ENCODE results near the gene ARL5A. TPM values are rescaled to one million over a fixed set of nuclear protein-coding genes. Genes with fewer than 3 reads are reported as not detected.

Gene ARL5A
- total and polyA plus RNA-seq, 9 of the 15 experiments (the other 6 are each of a cell fraction or from before 2014, with no cell fraction given) = 16.3 to 117 (median 88.4) TPM

- Histone ChIP-seq H3K27ac (ENCODE audit: extremely low read depth, low read depth, low read length) (peak overlapping the region; percentile 83), H3K9me3 (replicated peaks; ENCODE audit: control insufficient read depth, insufficient read depth, low read depth, low read length) (no peaks in the 10 kb centered on the region), H2AFZ (ENCODE audit: low read depth, low read length) (peak overlapping the region; percentile 98), H3K4me2 (ENCODE audit: insufficient read depth, low read length) (peak overlapping the region; percentile 50), H3K27me3 (ENCODE audit: control insufficient read depth in 2 of 2, insufficient read depth in 2 of 2, low read length in 2 of 2) (no peaks in the 10 kb centered on the region), H3K4me3 (no peak overlapping the region), H3K9me1 (ENCODE audit: control insufficient read depth, insufficient read depth, low read length) (no peaks in the 10 kb centered on the region), H3K9ac (ENCODE audit: insufficient read depth in 1 of 2, low read depth in 2 of 2, low read length in 2 of 2) (peak overlapping the region; percentile 36 to 50; a peak in 3 of 4 replicates), H4K20me1 (replicated peaks; ENCODE audit: control insufficient read depth, insufficient read depth, low read length) (no peaks in the 10 kb centered on the region), H3K79me2 (ENCODE audit: control insufficient read depth, insufficient read depth, low read length) (no peaks in the 10 kb centered on the region), H3K4me1 (replicated peaks in 1 of 2; ENCODE audit: control insufficient read depth in 2 of 2, insufficient read depth in 2 of 2, low read length in 2 of 2) (peaks cover 13 to 54% of the 10 kb centered on the region in 2 experiments), H3K36me3 (ENCODE audit: control insufficient read depth, insufficient read depth, low read length) (no peaks in the 10 kb centered on the region; the same call in 2 of the 3 replicates)
- 42% methylated on average over 11 of the region's 11 CpGs for WGBS (ENCODE audit: insufficient coverage, low coverage, missing lambda C conversion rate)
- DNase-seq (ENCODE audit: extremely low read depth in 1 of 4, low spot score in 3 of 4) (peak; percentile 69 to 86 (median 78)), ATAC-seq (peak; percentile 77), FAIRE-seq (peak; percentile 80)
- in situ Hi-C loops (cut with MboI) = no loop called here
- intact Hi-C loops (cut with micrococcal nuclease) = no loop called here
- CTCF ChIA-PET (ENCODE audit: low intra/inter-chr PET ratio) = interaction anchor here (0.6 kb wide), 1 partner anchor 82 kb away, joined by 3 read pairs; no protein-coding TSS in a partner anchor
- BruUV-seq (replicated peaks) = no TSS peak
- POLR2A ChIA-PET = no interaction called here
- TF ChIP-seq BMI1 (IDR thresholded peaks at IDR 0.05; ENCODE audit: low read length) (no peak), CBX5 (IDR thresholded peaks at IDR 0.05; ENCODE audit: borderline replicate concordance, low read depth) (peak; percentile 68; the same call in 1 of the 2 replicates), CC2D1A (IDR thresholded peaks at IDR 0.05) (no peak; the same call in 1 of the 2 replicates), ZSCAN29 (IDR thresholded peaks at IDR 0.05) (no peak), CBX1 (IDR thresholded peaks at IDR 0.05; ENCODE audit: low read depth) (no peak), HES1 (IDR thresholded peaks at IDR 0.05; ENCODE audit: low read depth) (no peak), MECOM (CRISPR knock-in tag; IDR thresholded peaks at IDR 0.05) (peak; percentile 72), LEF1 (IDR thresholded peaks at IDR 0.05) (no peak), ZNF583 (CRISPR knock-in tag; IDR thresholded peaks at IDR 0.05) (peak; percentile 92), BCOR (IDR thresholded peaks at IDR 0.05) (peak; percentile 29; the same call in 1 of the 2 replicates), ZBED1 (IDR thresholded peaks at IDR 0.05) (peak; percentile 100), ZFP91 (CRISPR knock-in tag; IDR thresholded peaks at IDR 0.05) (no peak), POLR2AphosphoS2 (IDR thresholded peaks at IDR 0.05; ENCODE audit: low read length) (no peak), TRIM24 (IDR thresholded peaks at IDR 0.05) (peak in 1 of 2 experiments; percentile 78; a peak in 2 of 4 replicates), ASH1L (IDR thresholded peaks at IDR 0.05; ENCODE audit: borderline replicate concordance, low read depth, partially characterized antibody) (no peak), XRCC5 (IDR thresholded peaks at IDR 0.05; ENCODE audit: low read depth, low read length) (no peak), PHB (CRISPR knock-in tag; IDR thresholded peaks at IDR 0.05) (no peak), ZNF589 (CRISPR knock-in tag; IDR thresholded peaks at IDR 0.05; ENCODE audit: low read depth) (peak; percentile 63; the same call in 1 of the 2 replicates), MCM5 (IDR thresholded peaks at IDR 0.05; ENCODE audit: low read depth) (no peak)
- TF ChIP-seq, protein P1, sequence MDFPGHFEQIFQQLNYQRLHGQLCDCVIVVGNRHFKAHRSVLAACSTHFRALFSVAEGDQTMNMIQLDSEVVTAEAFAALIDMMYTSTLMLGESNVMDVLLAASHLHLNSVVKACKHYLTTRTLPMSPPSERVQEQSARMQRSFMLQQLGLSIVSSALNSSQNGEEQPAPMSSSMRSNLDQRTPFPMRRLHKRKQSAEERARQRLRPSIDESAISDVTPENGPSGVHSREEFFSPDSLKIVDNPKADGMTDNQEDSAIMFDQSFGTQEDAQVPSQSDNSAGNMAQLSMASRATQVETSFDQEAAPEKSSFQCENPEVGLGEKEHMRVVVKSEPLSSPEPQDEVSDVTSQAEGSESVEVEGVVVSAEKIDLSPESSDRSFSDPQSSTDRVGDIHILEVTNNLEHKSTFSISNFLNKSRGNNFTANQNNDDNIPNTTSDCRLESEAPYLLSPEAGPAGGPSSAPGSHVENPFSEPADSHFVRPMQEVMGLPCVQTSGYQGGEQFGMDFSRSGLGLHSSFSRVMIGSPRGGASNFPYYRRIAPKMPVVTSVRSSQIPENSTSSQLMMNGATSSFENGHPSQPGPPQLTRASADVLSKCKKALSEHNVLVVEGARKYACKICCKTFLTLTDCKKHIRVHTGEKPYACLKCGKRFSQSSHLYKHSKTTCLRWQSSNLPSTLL (IDR thresholded peaks at IDR 0.05) = no peak
- TF ChIP-seq, protein P2, sequence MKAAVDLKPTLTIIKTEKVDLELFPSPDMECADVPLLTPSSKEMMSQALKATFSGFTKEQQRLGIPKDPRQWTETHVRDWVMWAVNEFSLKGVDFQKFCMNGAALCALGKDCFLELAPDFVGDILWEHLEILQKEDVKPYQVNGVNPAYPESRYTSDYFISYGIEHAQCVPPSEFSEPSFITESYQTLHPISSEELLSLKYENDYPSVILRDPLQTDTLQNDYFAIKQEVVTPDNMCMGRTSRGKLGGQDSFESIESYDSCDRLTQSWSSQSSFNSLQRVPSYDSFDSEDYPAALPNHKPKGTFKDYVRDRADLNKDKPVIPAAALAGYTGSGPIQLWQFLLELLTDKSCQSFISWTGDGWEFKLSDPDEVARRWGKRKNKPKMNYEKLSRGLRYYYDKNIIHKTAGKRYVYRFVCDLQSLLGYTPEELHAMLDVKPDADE (conservative IDR thresholded peaks at IDR 0.05; ENCODE audit: control insufficient read depth, low read depth, low read length) = no peak
These were observed 68.0 kb downstream of the ARL5A start for GRCh38 chr2:151760139-151760650.

Data from K562 (cell line).